CD4-positive, alpha-beta T cell (primary cell): ENCODE measurements around the gene SEPTIN2. TPM values are rescaled to one million over a fixed set of nuclear protein-coding genes. Genes with fewer than 3 reads are reported as not detected.

ENCODE experiments used
- ATAC-seq: fragments of 200-7000 bp; cut with Tn5 transposase; one replicate; pipeline ENCODE4 v1.10.0; 2022; ENCODE audit warnings: mild to moderate bottlenecking; ENCODE audit not compliant: poor library complexity
- CTCF ChIA-PET: fragments of 350-600 bp; sonication (Branson Sonifier 250); formaldehyde crosslinking; loops from one replicate; lab custom pipeline; 2021; ENCODE audit warnings: antibody characterized with exemption, inconsistent platforms; lab: Charles Lee
- POLR2A ChIA-PET: fragments of 350-600 bp; sonication (Branson Sonifier 250); formaldehyde crosslinking; loops from one replicate; lab custom pipeline; 2021; ENCODE audit warnings: antibody characterized with exemption, inconsistent platforms; lab: Charles Lee
- DNase-seq, 14 experiments: peaks; one replicate each; pipeline ENCODE4 v3.0.0-alpha.2; 2013 to 2020; ENCODE audit warnings: mixed read lengths in 2 of 14
- H3K27ac ChIP-seq, 2 donors: one replicate each; pipeline versions ENCODE4 v1.5.1 to v1.7.0; 2013; ENCODE audit warnings: low read length in 2 of 2, low read depth in 1 of 2, mild to moderate bottlenecking in 1 of 2
- H3K27me3 ChIP-seq, 2 experiments: 1 replicate in 1 of 2; 2 replicates in 1 of 2; pipeline versions ENCODE4 v1.6.1 to v1.7.0; 2013; ENCODE audit warnings: low read length in 2 of 2, control low read depth in 1 of 2, mild to moderate bottlenecking in 1 of 2, moderate library complexity in 1 of 2; ENCODE audit not compliant: insufficient read depth in 2 of 2, control insufficient read depth in 1 of 2
- H3K36me3 ChIP-seq: one replicate; pipeline ENCODE4 v1.6.1; 2013; ENCODE audit warnings: low read length, control low read depth; ENCODE audit not compliant: insufficient read depth
- H3K4me1 ChIP-seq: one replicate; pipeline ENCODE4 v1.6.1; 2013; ENCODE audit warnings: low read length, control low read depth; ENCODE audit not compliant: insufficient read depth
- H3K4me3 ChIP-seq: one replicate; pipeline ENCODE4 v1.5.1; 2013; ENCODE audit warnings: mild to moderate bottlenecking, low read length, moderate library complexity
- H3K9me3 ChIP-seq, 2 experiments: 1 replicate in 1 of 2; 2 replicates in 1 of 2; pipeline versions ENCODE4 v1.6.1 to v1.7.0; 2013; ENCODE audit warnings: low read length in 2 of 2, mild to moderate bottlenecking in 2 of 2, control low read depth in 1 of 2, moderate library complexity in 1 of 2; ENCODE audit not compliant: control insufficient read depth in 1 of 2, insufficient read depth in 1 of 2
- H3K27ac Mint-ChIP-seq: one replicate; pipeline ENCODE4 v1.8.0; 2020; ENCODE audit warnings: mixed read lengths
- H3K27me3 Mint-ChIP-seq: one replicate; pipeline ENCODE4 v1.8.0; 2021; ENCODE audit warnings: mixed read lengths
- H3K36me3 Mint-ChIP-seq: one replicate; pipeline ENCODE4 v1.8.0; 2021; ENCODE audit warnings: low read depth, mixed read lengths
- H3K4me1 Mint-ChIP-seq: one replicate; pipeline ENCODE4 v1.8.0; 2021; ENCODE audit warnings: low read depth, mixed read lengths
- H3K4me3 Mint-ChIP-seq: one replicate; pipeline ENCODE4 v1.8.0; 2020; ENCODE audit warnings: mild to moderate bottlenecking, mixed read lengths
- H3K9me3 Mint-ChIP-seq: one replicate; pipeline ENCODE4 v1.8.0; 2020; ENCODE audit warnings: mixed read lengths
- CTCF ChIP-seq: fragments of 200-600 bp; IDR thresholded peaks from one replicate; pipeline ENCODE4 v1.8.0; 2022; ENCODE audit warnings: antibody characterized with exemption, mild to moderate bottlenecking
- intact Hi-C, 2 experiments: fragments of 100-400 bp; cut with DNase I in 1 of 2; cut with micrococcal nuclease in 1 of 2; formaldehyde crosslinking; loops; one replicate each; pipeline versions ENCODE4 v1.15.1 to v1.9.0; 2023 to 2025; cut with DNase I, micrococcal nuclease
- total RNA-seq, 174 experiments: library from RNA in 2 of 174; stranded (reverse) in 2 of 174; gene quantifications; one replicate each; pipeline ENCODE4 v1.2.3 and lab custom pipeline; 2021 to 2026

SEPTIN2 gene
- total RNA-seq, 2 experiments from 2014 or later = 189 to 196 TPM

DNA sequence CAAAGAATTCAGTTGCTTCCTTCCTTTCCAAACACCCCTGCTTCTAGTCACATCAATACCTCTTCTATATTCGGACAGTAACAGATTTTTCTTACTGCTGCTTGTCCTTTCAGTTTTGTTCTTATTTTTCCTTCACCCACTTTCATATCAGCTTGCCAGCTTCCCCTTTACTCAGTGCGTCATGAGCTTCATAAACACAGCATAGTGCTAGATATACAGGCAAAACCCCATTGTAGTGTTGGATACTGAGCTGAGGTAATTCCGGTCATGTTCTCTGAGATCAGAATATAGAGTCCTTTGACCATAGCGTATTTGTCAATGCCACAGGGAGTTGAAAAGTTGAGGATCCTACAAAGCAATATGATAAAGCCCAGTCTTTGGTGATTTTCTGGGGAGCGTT lies 42.7 kb downstream of the SEPTIN2 start:
- no peaks in the 10 kb centered on the region for H3K36me3 ChIP-seq
- ChIA-PET POLR2A (interaction anchor here (1.0 to 1.1 kb wide), 3 partner anchors 23 to 85 kb away, joined by 3 read pairs; partner anchors contain the start of genes HDLBP and SEPTIN2), CTCF (no interaction called here)
- peaks cover 28% of the 10 kb centered on the region for H3K4me1 Mint-ChIP-seq
- H3K4me1 ChIP-seq = peaks cover 20% of the 10 kb centered on the region
- no peaks in the 10 kb centered on the region for H3K9me3 Mint-ChIP-seq
- peak overlapping the region; percentile 60 for H3K4me3 Mint-ChIP-seq
- no peak overlapping the region for H3K27ac Mint-ChIP-seq
- H3K4me3 ChIP-seq = no peak overlapping the region
- no peak for TF ChIP-seq CTCF
- intact Hi-C loops = loop anchor here (2.0 to 5.0 kb wide), 7 partner anchors 144 to 791 kb away; partner anchors contain the start of genes D2HGDH (in 1 of the 2), DTYMK (in 1 of the 2), ING5 (in 1 of the 2) and RNPEPL1 (in 1 of the 2)
- H3K27ac ChIP-seq = no peak overlapping the region
- DNase-seq (peak in 3 of 14 experiments; percentile 15 to 40 (median 34)), ATAC-seq (no peak)
- H3K27me3 Mint-ChIP-seq = no peaks in the 10 kb centered on the region
- no peaks in the 10 kb centered on the region for H3K27me3 ChIP-seq
- H3K36me3 Mint-ChIP-seq = peaks cover 15% of the 10 kb centered on the region
- H3K9me3 ChIP-seq = peaks cover 0 to 4% of the 10 kb centered on the region in 2 experiments

DNA sequence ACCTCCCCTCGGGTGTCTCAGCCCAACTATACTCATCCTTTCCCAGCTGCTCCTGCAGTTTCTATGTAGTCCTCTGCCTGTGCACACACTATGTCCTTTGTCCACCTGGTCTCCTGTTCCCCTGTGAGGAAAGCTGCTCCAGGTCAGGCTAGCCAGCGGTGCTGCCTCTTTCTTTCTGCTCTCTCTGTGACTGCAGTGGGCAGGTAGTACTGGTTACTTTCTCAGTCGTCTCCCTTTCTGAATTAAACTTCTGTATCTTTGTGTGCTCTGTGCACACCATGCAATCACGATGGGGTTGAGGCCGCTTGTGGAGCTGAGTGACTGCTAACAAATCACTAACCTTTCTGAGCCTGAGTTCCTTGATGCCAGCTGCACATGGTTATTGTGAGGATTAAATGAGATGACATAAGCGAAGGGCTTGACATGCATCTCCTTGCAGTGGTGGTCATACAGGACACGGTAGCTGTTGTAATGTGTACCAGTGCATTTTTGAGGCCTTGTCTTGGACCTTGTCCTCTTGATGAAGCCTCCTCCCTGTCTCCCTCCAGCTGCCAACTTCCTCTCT lies 43.8 kb downstream of the SEPTIN2 start:
- ChIA-PET POLR2A (no interaction called here), CTCF (no interaction called here)
- Mint-ChIP-seq H3K4me3 (peak overlapping the region; percentile 42), H3K9me3 (no peaks in the 10 kb centered on the region), H3K36me3 (peaks cover 4% of the 10 kb centered on the region), H3K27ac (no peak overlapping the region), H3K4me1 (peaks cover 28% of the 10 kb centered on the region), H3K27me3 (no peaks in the 10 kb centered on the region)
- Histone ChIP-seq H3K9me3 (peaks cover 0 to 4% of the 10 kb centered on the region in 2 experiments), H3K27me3 (no peaks in the 10 kb centered on the region), H3K4me1 (peaks cover 20% of the 10 kb centered on the region), H3K36me3 (peaks cover 3% of the 10 kb centered on the region), H3K4me3 (no peak overlapping the region), H3K27ac (no peak overlapping the region)
- ATAC-seq (no peak), DNase-seq (no peak)
- no peak for TF ChIP-seq CTCF
- intact Hi-C loops = loop anchor here (2.0 to 5.0 kb wide), 7 partner anchors 143 to 792 kb away; partner anchors contain the start of genes D2HGDH (in 1 of the 2), DTYMK (in 1 of the 2), ING5 (in 1 of the 2) and RNPEPL1 (in 1 of the 2)

DNA sequence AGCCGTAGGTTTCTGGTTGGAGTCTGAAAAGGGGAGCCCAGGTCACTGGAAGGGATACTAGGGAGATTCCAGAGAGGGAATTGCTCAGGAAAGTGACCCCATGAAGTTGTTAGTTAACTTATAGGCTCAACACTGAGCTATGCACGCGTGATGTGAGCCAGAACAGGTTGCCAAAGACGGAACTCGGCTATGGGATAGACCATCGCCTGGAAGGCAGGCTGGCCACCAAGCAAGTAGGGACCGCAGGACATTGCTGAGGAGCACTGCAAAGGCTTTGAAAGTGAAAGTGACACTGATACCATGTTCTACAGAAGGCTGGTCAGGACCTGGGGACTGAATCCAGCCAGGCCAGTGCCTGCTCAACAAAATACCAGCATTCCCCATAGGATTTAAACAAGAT lies 47.7 kb downstream of the SEPTIN2 start:
- Mint-ChIP-seq H3K36me3 (no peaks in the 10 kb centered on the region), H3K27me3 (no peaks in the 10 kb centered on the region), H3K27ac (no peak overlapping the region), H3K4me1 (peaks cover 14% of the 10 kb centered on the region), H3K9me3 (no peaks in the 10 kb centered on the region), H3K4me3 (no peak overlapping the region)
- CTCF ChIA-PET = no interaction called here
- ATAC-seq = no peak
- H3K27ac ChIP-seq = no peak overlapping the region
- no peak overlapping the region for H3K4me3 ChIP-seq
- no peak for DNase-seq
- H3K9me3 ChIP-seq = no peaks in the 10 kb centered on the region
- peaks cover 3% of the 10 kb centered on the region for H3K36me3 ChIP-seq
- no peaks in the 10 kb centered on the region for H3K27me3 ChIP-seq
- intact Hi-C loops = no loop called here
- POLR2A ChIA-PET = no interaction called here
- TF ChIP-seq CTCF = no peak
- H3K4me1 ChIP-seq = no peaks in the 10 kb centered on the region
